Transverse colon (tissue), 4 donors: ENCODE data around the gene ARHGEF4. TPM values are rescaled to one million over a fixed set of nuclear protein-coding genes. Genes with fewer than 3 reads are reported as not detected.

Source experiments
- DNase-seq: peaks from one replicate; pipeline ENCODE4 v3.0.0-alpha.2; 2019
- H3K27ac ChIP-seq, 4 donors: fragments of 200-600 bp; sonication (generic); 2 replicates each; pipeline ENCODE4 v1.5.1; 2016 to 2018; ENCODE audit warnings: inconsistent platforms in 4 of 4
- H3K27me3 ChIP-seq: fragments of 200-600 bp; sonication (generic); 2 replicates; pipeline ENCODE4 v1.5.1; 2017; ENCODE audit warnings: inconsistent platforms
- H3K36me3 ChIP-seq, 4 donors: fragments of 200-600 bp; sonication (generic); 2 replicates each; pipeline ENCODE4 v1.5.1; 2017 to 2019; ENCODE audit warnings: inconsistent platforms in 4 of 4
- H3K4me1 ChIP-seq, 4 donors: fragments of 200-600 bp; sonication (generic); 2 replicates each; pipeline ENCODE4 v1.5.1; 2017 to 2020; ENCODE audit warnings: inconsistent platforms in 4 of 4
- H3K4me3 ChIP-seq, 4 donors: fragments of 200-600 bp; sonication (generic); 1 replicate in 1 of 4; 2 replicates in 3 of 4; pipeline versions ENCODE4 v1.5.1 to v1.6.1; 2017 to 2019; ENCODE audit warnings: inconsistent platforms in 4 of 4
- H3K9me3 ChIP-seq, 2 donors: fragments of 200-600 bp; sonication (generic); 2 replicates each; pipeline ENCODE4 v1.5.1; 2017 to 2019; ENCODE audit warnings: inconsistent platforms in 2 of 2
- EP300 ChIP-seq: sonication (generic); formaldehyde crosslinking; IDR thresholded peaks from one replicate; pipeline ENCODE4 v1.6.1; 2017; ENCODE audit warnings: antibody characterized with exemption, low read depth
- POLR2A ChIP-seq: fragments of 450-650 bp; IDR thresholded peaks from one replicate; pipeline ENCODE4 v1.6.1; 2016; ENCODE audit warnings: antibody characterized with exemption, mild to moderate bottlenecking, moderate library complexity
- POLR2AphosphoS5 ChIP-seq, 3 donors: sonication (generic); formaldehyde crosslinking; IDR thresholded peaks; one replicate each; pipeline ENCODE4 v1.6.1; 2016; ENCODE audit warnings: antibody characterized with exemption in 3 of 3
- WGBS, 2 donors: methylation state at CpG; one replicate each; pipeline ENCODE4 v1.1.5; 2018; ENCODE audit warnings: low coverage in 1 of 2; 5-methylcytosine and 5-hydroxymethylcytosine counted together
- in situ Hi-C, 4 donors: fragments of 200-750 bp; cut with MboI; loops; one replicate each; pipeline versions ENCODE4 v1.15.0 to v1.15.1; 2017; ENCODE audit warnings: low sequenced_read_pairs in 3 of 4, low pct_ligation_motif_present in 1 of 4, low pct_unique_long_range_greater_than_20kb in 1 of 4
- intact Hi-C: fragments of 100-400 bp; cut with DNase I; formaldehyde crosslinking; loops from one replicate; pipeline ENCODE4 v1.15.1; 2023; ENCODE audit warnings: low total_unique reads
- total RNA-seq, 4 donors: library from RNA; depleted of rRNA; stranded (reverse); fragments of >200 nt; gene quantifications; one replicate each; pipeline ENCODE4 v1.1.0, GENCODE V29; 2016
- TF ChIP-seq, protein P1 (sequence below), 5 experiments: fragments of 200-600 bp in 3 of 5; fragments of 450-650 bp in 2 of 5; sonication (generic) in 3 of 5; IDR thresholded peaks; 1 replicate in 2 of 5; 2 replicates in 3 of 5; pipeline ENCODE4 v1.5.1; 2016 to 2017; ENCODE audit warnings: antibody characterized with exemption in 5 of 5, inconsistent platforms in 3 of 5, mild to moderate bottlenecking in 2 of 5, moderate library complexity in 1 of 5

Gene ARHGEF4
- total RNA-seq, 4 donors from 2014 or later = 1.2 to 16.8 (median 1.7) TPM

DNA sequence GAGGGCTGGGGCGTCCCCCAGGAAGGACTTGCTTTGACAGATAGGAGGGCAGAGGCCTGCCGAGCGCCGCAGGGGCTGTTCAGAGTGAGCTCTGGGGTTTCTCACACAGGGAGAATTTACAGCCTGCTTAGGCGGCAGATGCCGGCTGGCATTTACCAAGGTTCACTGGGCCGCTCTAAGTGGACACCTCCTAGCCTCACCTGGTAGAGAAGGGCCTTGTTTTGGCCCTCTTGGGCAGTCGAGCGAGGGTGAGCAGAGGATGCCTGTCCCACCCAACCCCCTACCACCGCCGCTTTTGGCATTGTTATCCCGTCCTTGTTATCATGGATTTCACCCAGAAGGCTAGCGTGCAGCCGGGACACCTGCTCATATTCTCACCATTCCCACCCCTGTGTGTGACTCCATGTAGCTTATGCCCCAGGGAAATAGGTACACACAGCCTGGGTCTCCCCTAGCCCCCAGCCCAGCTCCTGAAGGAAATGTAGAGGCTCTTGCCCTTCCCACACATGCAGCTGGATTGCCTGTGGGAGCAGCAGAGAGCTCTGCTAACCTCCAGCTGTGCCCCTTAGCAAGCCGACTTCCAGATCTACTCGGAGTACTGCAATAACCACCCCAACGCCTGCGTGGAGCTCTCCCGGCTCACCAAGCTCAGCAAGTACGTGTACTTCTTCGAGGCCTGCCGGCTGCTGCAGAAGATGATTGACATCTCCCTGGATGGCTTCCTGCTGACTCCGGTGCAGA lies 204.1 kb downstream of the ARHGEF4 start:
- H3K27me3 ChIP-seq = peaks cover 39% of the 10 kb centered on the region
- H3K4me1 ChIP-seq = peaks cover 0 to 10% (median 2%) of the 10 kb centered on the region in 4 donors
- no peaks in the 10 kb centered on the region for H3K36me3 ChIP-seq
- 70% methylated on average over 20 of the region's 23 CpGs; no CpG with 5 or more reads in 1 of the 2 donors for WGBS, 2 donors
- in situ Hi-C loops = no loop called here
- no peak for DNase-seq
- no peaks in the 10 kb centered on the region for H3K9me3 ChIP-seq
- intact Hi-C loops = no loop called here
- no peak overlapping the region for H3K27ac ChIP-seq
- no peak overlapping the region for H3K4me3 ChIP-seq
- TF ChIP-seq EP300 (no peak), POLR2AphosphoS5 (IDR thresholded peaks at IDR 0.05) (no peak), POLR2A (no peak)
- TF ChIP-seq, protein P1, sequence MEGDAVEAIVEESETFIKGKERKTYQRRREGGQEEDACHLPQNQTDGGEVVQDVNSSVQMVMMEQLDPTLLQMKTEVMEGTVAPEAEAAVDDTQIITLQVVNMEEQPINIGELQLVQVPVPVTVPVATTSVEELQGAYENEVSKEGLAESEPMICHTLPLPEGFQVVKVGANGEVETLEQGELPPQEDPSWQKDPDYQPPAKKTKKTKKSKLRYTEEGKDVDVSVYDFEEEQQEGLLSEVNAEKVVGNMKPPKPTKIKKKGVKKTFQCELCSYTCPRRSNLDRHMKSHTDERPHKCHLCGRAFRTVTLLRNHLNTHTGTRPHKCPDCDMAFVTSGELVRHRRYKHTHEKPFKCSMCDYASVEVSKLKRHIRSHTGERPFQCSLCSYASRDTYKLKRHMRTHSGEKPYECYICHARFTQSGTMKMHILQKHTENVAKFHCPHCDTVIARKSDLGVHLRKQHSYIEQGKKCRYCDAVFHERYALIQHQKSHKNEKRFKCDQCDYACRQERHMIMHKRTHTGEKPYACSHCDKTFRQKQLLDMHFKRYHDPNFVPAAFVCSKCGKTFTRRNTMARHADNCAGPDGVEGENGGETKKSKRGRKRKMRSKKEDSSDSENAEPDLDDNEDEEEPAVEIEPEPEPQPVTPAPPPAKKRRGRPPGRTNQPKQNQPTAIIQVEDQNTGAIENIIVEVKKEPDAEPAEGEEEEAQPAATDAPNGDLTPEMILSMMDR (IDR thresholded peaks at IDR 0.05) = no peak

DNA sequence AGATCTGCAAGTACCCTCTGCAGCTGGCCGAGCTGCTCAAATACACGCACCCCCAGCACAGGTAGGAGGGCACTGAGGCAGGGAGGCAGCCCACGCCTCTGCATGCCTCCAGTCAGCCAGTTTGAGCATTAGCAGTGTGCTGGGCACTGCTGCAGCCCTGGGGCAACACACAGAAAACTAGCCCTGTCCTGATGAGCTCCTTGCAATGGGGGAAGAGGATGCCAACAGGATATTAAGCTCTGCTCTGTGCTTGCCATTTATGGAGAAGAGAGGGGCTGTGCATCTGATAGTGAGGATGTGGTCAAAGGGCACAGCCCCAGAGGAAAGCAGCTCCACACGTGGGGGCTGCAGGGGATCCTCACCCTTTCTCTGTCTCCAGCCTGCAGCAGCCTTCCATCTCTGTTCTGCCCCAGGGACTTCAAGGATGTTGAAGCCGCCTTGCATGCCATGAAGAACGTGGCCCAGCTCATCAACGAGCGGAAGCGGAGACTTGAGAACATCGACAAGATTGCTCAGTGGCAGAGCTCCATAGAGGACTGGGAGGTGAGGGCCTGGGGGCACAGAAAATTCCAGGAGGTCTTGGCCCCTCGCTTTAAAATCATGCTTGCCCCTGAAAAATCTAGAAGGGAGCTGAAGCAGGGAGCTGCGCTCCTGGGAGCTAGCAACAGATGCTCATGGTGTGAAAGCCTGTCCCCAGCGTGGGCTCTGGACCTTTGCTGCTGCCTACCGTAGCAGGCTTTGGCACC lies 204.9 kb downstream of the ARHGEF4 start:
- 86% methylated on average over 14 of the region's 14 CpGs; no CpG with 5 or more reads in 1 of the 2 donors for WGBS, 2 donors
- H3K9me3 ChIP-seq = no peaks in the 10 kb centered on the region
- peaks cover 32% of the 10 kb centered on the region for H3K27me3 ChIP-seq
- no peak overlapping the region for H3K27ac ChIP-seq
- intact Hi-C loops (no loop called here), in situ Hi-C loops (no loop called here)
- peaks cover 0 to 10% (median 2%) of the 10 kb centered on the region in 4 donors for H3K4me1 ChIP-seq
- DNase-seq = no peak
- H3K4me3 ChIP-seq = no peak overlapping the region
- H3K36me3 ChIP-seq = no peaks in the 10 kb centered on the region
- TF ChIP-seq, protein P1 (IDR thresholded peaks at IDR 0.05) = no peak

DNA sequence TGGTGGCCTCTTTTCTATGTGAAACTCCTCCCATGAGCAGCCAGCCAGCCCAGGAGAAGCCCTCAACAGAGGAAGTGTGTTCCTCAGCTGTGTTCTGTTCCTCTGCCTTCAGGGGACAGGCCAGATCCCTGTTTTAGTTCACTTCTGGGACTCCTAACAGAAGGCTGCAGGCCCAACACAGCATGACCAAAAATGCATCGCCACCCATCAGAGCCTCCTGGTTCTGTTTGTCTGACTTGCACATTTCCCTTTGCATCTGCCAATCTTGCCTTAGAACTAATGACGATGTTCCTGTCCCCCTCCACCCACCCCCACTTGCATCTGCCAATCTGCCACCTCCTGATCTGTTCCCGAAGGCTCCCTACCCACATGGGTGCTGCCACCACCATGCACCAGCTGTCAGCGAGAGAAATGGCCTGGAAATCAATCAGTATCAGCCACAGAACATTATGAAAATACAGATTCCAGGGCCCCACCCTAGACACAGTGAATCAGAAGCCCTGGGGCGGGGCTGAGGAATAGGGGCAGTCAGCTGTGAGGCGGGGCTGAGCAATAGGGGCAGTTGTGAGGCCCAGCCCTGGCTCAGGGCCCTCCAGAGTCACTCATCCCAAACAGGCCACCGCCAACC lies 205.5 kb downstream of the ARHGEF4 start:
- intact Hi-C loops = no loop called here
- no peak for DNase-seq

More for the DNA sequence above, 205.5 kb downstream of the ARHGEF4 start:
- 86 to 90% methylated on average over 2 to 7 of the region's 7 CpGs for whole genome bisulfite sequencing, 2 donors
- H3K4me1 ChIP-seq = peaks cover 0 to 10% (median 2%) of the 10 kb centered on the region in 4 donors
- TF ChIP-seq POLR2A (no peak), POLR2AphosphoS5 (IDR thresholded peaks at IDR 0.05) (no peak), EP300 (no peak)
- TF ChIP-seq, protein P1 (IDR thresholded peaks at IDR 0.05) = no peak
- H3K4me3 ChIP-seq = no peak overlapping the region
- no peaks in the 10 kb centered on the region for H3K9me3 ChIP-seq
- no peak overlapping the region for H3K27ac ChIP-seq
- H3K36me3 ChIP-seq = no peaks in the 10 kb centered on the region
- in situ Hi-C loops = no loop called here
- peaks cover 25% of the 10 kb centered on the region for H3K27me3 ChIP-seq
